Measurements from ENCODE around the gene EML4.

EML4 gene

GRCh38 chr2:42199002-42199401 is 29.8 kb downstream of the EML4 start:
- DNase-seq (ENCODE audit: low read depth): no peak
- H3K4me3 ChIP-seq (ENCODE audit: control insufficient read depth, low read depth, low read length): no peak overlapping the region
- no peak for TF ChIP-seq CTCF (IDR thresholded peaks at IDR 0.05; ENCODE audit: control insufficient read depth, insufficient read depth, low read depth, low read length, missing control alignments)

GRCh38 chr2:42199626-42200025 is 30.5 kb downstream of the EML4 start:
- H3K4me3 ChIP-seq (ENCODE audit: control insufficient read depth, low read depth, low read length): no peak overlapping the region
- no peak for DNase-seq (ENCODE audit: low read depth)
- no peak for TF ChIP-seq CTCF (IDR thresholded peaks at IDR 0.05; ENCODE audit: control insufficient read depth, insufficient read depth, low read depth, low read length, missing control alignments)

DNA sequence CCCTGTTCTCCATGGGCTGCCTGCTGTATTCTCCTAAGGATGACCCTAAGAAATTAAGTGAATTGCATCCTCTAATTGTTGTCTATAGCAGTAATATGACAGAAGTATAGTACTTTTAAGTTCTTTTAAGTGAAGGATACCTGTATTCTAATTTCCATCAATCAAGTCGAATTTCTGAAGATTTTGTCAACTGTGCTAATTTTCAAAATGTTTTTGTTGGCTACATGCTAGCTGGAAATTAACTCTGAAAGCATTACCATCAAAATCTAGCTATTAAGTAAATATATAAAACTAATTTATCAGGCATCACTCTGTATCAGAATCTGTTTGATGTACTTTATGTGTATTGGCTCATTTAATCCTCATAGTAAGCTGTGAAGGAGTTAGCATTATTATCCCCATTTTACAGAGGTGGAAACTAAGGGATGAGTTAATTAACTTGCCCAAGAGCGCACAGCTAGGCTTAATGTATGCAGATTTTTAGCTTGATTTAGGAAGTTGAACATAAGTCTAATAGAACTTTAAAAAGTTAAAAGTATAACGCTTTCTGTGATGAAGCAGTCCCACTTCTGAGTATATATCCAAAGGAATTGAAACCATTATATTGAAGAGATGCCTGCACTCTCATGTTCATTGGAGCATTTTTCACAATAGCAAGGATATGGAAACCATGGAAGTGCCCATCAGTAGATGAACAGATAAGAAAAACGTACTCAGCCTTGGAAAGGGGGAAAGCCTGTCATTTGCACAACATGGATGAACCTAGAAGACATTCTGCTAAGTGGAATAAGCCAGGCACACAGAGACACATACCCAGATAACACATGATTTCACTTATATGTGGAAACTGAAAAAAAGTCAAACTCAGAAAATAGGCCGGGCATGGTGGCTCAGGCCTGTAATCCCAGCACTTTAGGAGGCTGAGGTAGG is 32.0 kb downstream of the EML4 start:
- TF ChIP-seq CTCF (IDR thresholded peaks at IDR 0.05; ENCODE audit: control insufficient read depth, insufficient read depth, low read depth, low read length, missing control alignments): no peak
- no peak overlapping the region for H3K4me3 ChIP-seq (ENCODE audit: control insufficient read depth, low read depth, low read length)
- DNase-seq (ENCODE audit: low read depth): no peak

GRCh38 chr2:42202634-42203008 is 33.5 kb downstream of the EML4 start:
- no peak for DNase-seq (ENCODE audit: low read depth)
- no peak for TF ChIP-seq CTCF (IDR thresholded peaks at IDR 0.05; ENCODE audit: control insufficient read depth, insufficient read depth, low read depth, low read length, missing control alignments)
- H3K4me3 ChIP-seq (ENCODE audit: control insufficient read depth, low read depth, low read length): no peak overlapping the region

DNA sequence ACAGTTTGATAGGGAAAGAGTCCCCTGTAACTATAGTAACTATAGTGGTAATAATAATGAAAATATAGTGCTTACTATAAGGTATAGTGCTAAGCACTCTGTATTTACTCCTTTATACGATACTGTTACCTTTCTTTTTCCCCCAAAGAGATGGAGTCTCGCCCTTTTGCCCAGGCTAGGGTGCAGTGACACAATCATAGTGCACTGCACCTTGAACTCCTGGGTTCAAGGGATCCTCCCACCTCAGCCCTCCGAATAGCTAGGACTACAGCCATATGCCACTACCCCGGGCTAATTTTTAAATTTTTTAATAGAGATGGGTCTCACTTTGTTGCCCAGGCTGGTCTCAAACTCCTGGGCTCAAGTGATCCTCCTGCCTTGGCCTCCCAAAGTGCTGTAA is 34.6 kb downstream of the EML4 start:
- no peak for TF ChIP-seq CTCF (IDR thresholded peaks at IDR 0.05; ENCODE audit: control insufficient read depth, insufficient read depth, low read depth, low read length, missing control alignments)
- no peak overlapping the region for H3K4me3 ChIP-seq (ENCODE audit: control insufficient read depth, low read depth, low read length)
- DNase-seq (ENCODE audit: low read depth): no peak

DNA sequence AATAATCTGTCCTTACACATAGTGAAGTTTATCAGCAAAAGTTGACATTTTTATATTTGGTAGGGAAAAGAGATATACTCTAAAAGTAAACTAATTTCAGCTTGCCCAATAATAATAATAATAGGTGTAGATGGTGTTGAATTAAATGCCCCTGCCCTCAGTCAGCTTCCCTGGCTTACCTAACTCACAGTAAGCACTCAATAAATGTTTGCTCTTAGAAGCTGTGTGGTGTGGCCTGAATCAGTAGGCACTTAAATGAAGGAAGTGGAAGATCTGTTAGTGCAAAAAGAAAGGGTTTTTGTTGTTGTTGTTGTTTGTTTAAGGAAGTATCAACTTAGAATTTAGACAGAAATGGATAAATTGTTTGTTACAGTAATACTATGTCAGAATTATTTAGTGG is 36.2 kb downstream of the EML4 start:
- H3K4me3 ChIP-seq (ENCODE audit: control insufficient read depth, low read depth, low read length): no peak overlapping the region
- TF ChIP-seq CTCF (IDR thresholded peaks at IDR 0.05; ENCODE audit: control insufficient read depth, insufficient read depth, low read depth, low read length, missing control alignments): no peak
- no peak for DNase-seq (ENCODE audit: low read depth)
